LNCAP (cell line): ENCODE measurements around the gene ERBIN.

Experiments
- TF ChIP-seq, protein P1 (sequence below): fragments of 450-650 bp; IDR thresholded peaks from 2 replicates; pipeline ENCODE4 v1.5.1; 2017; ENCODE audit warnings: mild to moderate bottlenecking

The ERBIN gene

DNA sequence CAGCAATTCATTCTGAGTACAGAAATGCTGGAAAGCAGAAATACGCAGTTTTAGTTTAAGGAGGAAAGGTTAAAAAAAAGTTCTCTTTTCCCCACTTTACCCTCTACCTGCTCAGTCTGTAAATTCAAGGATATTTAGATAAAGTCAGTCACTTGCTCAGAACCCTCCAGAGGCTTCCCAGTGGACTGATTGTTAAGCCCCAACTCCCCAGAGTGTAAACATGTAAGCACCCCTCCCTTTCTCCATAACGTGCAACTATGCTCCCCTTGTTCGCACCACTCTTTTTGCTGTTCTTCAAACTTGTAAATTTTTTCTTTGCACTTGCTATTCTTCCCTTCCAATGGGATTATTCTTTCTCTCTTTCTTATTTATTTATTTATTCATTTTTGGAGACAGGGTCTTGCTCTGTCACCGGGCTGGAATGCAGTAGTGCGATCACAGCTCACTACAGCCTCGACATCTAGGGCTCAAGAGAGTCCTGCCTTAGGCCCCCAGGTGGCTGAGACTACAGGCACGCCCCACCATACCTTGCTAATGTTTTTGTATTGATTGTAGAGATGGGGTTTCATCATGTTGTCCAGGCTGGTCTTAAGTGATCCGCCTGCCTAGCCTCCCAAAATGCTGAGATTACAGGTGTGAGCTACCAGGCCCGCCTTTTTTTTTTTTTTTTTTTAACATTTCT is 32.5 kb upstream of the ERBIN start:
- TF ChIP-seq, protein P1, sequence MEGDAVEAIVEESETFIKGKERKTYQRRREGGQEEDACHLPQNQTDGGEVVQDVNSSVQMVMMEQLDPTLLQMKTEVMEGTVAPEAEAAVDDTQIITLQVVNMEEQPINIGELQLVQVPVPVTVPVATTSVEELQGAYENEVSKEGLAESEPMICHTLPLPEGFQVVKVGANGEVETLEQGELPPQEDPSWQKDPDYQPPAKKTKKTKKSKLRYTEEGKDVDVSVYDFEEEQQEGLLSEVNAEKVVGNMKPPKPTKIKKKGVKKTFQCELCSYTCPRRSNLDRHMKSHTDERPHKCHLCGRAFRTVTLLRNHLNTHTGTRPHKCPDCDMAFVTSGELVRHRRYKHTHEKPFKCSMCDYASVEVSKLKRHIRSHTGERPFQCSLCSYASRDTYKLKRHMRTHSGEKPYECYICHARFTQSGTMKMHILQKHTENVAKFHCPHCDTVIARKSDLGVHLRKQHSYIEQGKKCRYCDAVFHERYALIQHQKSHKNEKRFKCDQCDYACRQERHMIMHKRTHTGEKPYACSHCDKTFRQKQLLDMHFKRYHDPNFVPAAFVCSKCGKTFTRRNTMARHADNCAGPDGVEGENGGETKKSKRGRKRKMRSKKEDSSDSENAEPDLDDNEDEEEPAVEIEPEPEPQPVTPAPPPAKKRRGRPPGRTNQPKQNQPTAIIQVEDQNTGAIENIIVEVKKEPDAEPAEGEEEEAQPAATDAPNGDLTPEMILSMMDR = no peak

DNA sequence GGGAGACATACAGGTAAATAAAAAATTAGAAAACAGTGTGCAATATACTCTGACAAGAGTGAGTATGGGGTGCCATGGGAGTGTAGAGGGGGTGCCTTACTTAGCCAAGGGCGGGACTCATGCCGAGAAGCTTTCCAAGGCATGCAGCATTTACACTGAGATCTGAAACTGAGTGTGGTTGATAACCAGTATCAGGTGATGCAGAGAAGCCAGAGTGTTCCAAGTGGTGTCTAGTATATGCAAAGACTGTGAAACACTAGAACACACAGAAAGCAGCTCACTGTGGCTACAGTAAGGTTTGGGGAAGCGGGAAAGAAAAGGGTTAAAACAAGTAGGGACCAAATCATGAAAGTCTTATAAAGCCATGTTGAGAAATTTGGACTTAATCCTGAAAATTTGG is 30.5 kb upstream of the ERBIN start:
- TF ChIP-seq, protein P1 = no peak

DNA sequence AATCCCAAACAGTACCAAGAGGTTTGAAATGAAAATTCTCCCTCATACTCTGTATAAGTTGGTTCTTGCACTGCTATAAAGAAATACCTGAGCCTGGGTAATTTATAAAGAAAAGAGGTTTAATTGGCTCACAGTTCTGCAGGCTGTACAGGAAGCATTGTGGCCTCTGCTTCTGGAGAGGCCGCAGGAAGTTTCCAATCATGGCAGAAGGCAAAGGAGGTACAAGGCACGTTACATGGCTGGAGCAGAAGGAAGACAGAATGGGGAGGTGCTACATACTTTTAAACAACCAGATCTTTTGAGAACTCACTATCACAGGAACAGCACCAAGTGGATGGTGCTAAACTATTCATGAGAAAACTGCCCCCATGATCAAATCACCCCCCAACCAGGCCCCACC is 25.6 kb upstream of the ERBIN start:
- TF ChIP-seq, protein P1 = no peak

DNA sequence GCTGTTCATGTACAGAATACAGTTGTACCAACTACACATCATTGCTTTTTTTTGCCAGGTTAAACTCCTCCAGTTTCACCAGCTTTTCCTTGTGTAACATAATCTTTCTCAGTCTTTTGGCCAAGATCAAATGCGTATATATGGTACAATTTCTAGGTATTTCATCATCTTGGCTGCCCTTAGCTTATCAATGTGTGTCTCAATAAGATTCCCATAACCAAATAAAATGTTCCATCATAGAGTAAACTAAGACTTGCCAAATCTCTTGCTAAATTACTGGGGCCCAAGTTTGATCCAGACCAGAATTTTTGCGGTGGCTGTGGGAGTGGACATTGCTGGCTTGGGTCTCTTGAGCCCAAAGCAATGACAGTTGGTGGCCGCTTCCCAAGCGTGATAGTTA is 24.3 kb upstream of the ERBIN start:
- TF ChIP-seq, protein P1 = no peak

DNA sequence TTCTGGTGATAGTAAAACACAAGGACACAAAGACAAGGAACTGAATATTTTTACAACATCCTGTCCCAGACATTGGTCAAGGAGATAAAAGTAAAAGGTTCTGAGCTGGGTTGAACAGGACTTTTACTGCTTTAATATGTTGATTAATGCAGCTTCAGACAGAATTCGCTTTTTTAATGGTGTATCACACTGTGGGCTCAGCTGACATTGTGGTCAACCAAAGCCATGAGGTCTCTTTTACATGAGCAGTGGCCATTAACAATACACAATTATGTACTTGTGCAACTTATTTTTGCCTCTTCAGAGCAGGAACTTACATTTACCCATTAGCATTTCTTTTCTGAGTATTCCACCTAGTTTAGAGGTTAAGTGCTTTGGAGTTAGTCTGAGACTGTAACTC is 22.8 kb upstream of the ERBIN start:
- TF ChIP-seq, protein P1 = no peak

DNA sequence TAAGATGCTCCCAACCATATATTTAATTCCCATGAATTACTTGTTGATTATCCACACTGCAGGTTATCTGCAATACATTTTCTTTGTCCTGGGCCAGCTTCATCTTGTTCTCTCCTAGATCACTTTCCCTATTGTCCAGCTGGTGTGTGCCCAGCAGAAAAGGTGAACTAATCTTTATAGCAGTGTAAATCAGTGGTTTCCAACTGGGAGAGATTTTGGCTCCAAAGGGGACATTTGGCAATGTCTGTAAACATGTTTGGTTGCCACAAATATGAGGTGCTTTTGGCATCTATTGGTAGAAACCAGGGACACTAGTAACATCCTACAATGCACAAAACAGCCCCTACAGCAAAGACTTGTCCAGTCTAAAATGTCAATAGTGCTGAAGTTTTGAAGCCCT is 20.1 kb upstream of the ERBIN start:
- TF ChIP-seq, protein P1 = no peak

DNA sequence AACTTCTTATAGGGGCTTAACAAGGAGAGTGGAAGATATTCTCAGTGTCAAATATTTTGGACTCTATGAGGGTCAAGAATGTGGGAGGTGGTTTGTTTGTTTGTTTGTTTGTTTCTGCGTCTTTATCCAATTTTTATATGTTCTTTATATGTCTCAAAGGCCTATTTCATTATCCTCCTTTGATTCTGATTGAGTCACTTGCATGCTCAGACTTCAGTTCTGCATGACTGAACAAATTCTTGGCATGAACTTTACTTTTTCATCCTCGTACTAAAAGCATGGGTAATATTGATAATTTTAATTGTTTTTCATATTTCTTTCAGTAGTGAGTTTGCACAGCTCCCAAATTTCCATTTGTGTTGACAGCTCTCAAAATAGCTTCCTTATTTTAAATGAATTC is 19.2 kb upstream of the ERBIN start:
- TF ChIP-seq, protein P1 = no peak

DNA sequence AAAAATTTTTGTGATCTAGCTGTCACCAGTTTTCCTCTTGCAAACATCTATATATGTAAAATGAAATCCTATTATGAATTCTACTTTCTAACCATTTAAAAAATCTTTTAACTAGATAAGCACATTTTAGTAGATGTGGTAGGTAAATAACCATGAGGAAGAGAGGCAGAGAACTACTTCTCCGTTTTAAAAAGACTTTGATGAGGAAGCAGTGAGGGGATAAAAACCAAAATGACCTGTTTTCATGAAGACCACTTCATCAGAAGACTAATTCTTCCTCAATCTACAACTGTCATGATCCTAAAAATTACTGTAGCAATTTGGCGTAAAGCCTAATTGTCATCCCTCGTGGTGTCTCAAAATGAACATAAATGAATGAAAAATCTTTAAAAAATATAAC is 15.7 kb upstream of the ERBIN start:
- TF ChIP-seq, protein P1 = no peak
